Heart right ventricle (tissue), 16 donors: ENCODE results near the gene ANKH. TPM values are rescaled to one million over a fixed set of nuclear protein-coding genes. Genes with fewer than 3 reads are reported as not detected.

ENCODE experiments used
- ATAC-seq, 8 donors: fragments of 200-7000 bp; cut with Tn5 transposase; one replicate each; pipeline ENCODE4 v1.9.1; 2020; ENCODE audit warnings: mild to moderate bottlenecking in 8 of 8, moderate library complexity in 8 of 8, moderate number of reproducible peaks in 1 of 8
- DNase-seq, 2 donors: peaks; one replicate each; pipeline ENCODE4 v3.0.0-alpha.2; 2020
- H3K27ac ChIP-seq, 10 donors: fragments of 200-600 bp; sonication (generic) in 2 of 10; one replicate each; pipeline versions ENCODE4 v1.5.0 to v1.8.0; 2020 to 2022; ENCODE audit warnings: mild to moderate bottlenecking in 3 of 10
- H3K27me3 ChIP-seq, 7 donors: fragments of 200-600 bp; one replicate each; pipeline ENCODE4 v1.8.0; 2021 to 2022; ENCODE audit warnings: mild to moderate bottlenecking in 2 of 7
- H3K36me3 ChIP-seq, 9 donors: fragments of 200-600 bp; sonication (generic) in 1 of 9; one replicate each; pipeline versions ENCODE4 v1.5.0 to v1.8.0; 2020 to 2022; ENCODE audit warnings: mild to moderate bottlenecking in 2 of 9
- H3K4me1 ChIP-seq, 9 donors: fragments of 200-600 bp; sonication (generic) in 1 of 9; one replicate each; pipeline versions ENCODE4 v1.5.0 to v1.8.0; 2020 to 2022; ENCODE audit warnings: mild to moderate bottlenecking in 4 of 9
- H3K4me3 ChIP-seq, 10 donors: fragments of 200-600 bp; sonication (generic) in 2 of 10; one replicate each; pipeline versions ENCODE4 v1.5.0 to v1.8.0; 2020 to 2022; ENCODE audit warnings: mild to moderate bottlenecking in 7 of 10, moderate library complexity in 2 of 10
- H3K9me3 ChIP-seq, 11 donors: fragments of 200-600 bp in 10 of 11; sonication (generic) in 2 of 11; one replicate each; pipeline versions ENCODE4 v1.5.0 to v1.8.0; 2013 to 2022; ENCODE audit warnings: mild to moderate bottlenecking in 2 of 11, control low read depth in 1 of 11, moderate library complexity in 1 of 11
- WGBS, 2 donors: extraction: QIAGEN DNeasy Blood & Tissue Kit; methylation state at CpG; one replicate each; pipeline ENCODE4 v1.1.7; 2013; ENCODE audit warnings: inconsistent platforms in 1 of 2; 5-methylcytosine and 5-hydroxymethylcytosine counted together
- intact Hi-C, 10 donors: fragments of 100-400 bp; cut with DNase I; formaldehyde crosslinking; loops; one replicate each; pipeline versions ENCODE4 v1.11.1 to v1.14.2; 2022
- polyA plus RNA-seq, 2 donors: library from polyadenylated mRNA; stranded (reverse); fragments of 200-250 nt; gene quantifications; one replicate each; pipeline ENCODE4 v1.2.3, GENCODE V29; 2013
- total RNA-seq, 10 donors: library from RNA; stranded (reverse); fragmentation: NEBNext Ultra II Directional in 3 of 10; extraction: Animal tissue kit (Norgen Biotek cat#: 25700) in 3 of 10; gene quantifications; one replicate each; pipeline versions ENCODE4 v1.2.1 to v1.2.4, GENCODE V29; 2021 to 2023
- TF ChIP-seq, protein P1 (sequence below), 9 donors: fragments of 200-600 bp; sonication (generic) in 2 of 9; IDR thresholded peaks; one replicate each; pipeline versions ENCODE4 v1.5.0 to v1.8.0; 2021 to 2022; ENCODE audit warnings: antibody characterized with exemption in 9 of 9, mild to moderate bottlenecking in 5 of 9, moderate library complexity in 1 of 9
- donor health status: Arrhythmogenic right ventricular cardiomyopathy.
- donor health status: ischemic (EF 13 %, LVEDD 7.1; RV severe dilation, severe dysfunction).
- donor health status: healthy with polysubstance abuse.
- donor health status: DM: no; HTN: yes; CAD: no.
- donor health status: DM: no; HTN: no; CAD: no.
- donor health status: ischemic (EF 25% LVEDD 6.9; RV normal size, moderate dysfunction).
- donor health status: ischemic (EF 25% LVEDD 5.7; RV mildly dilated, moderate dysfunction).
- donor health status: healthy.
- donor health status: DM: yes; HTN: yes; CAD: no.
- donor health status: Ischemic cardiomyopathy.
- donor health status: ischemic (EF 35%, LVEDD 5.7; RV mildly dilated, moderate dysfunction).
- donor health status: nonischemic (EF 11% LVEDD 7.7; RV severe dilation, severe dysfunction).
- donor health status: DM: yes; HTN: yes; CAD: no.
- donor health status: PGD.
- donor health status: ischemic (EF 29% LVEDD 5.4; RV normal size, mild dysfunction).
- donor health status: nonischemic (EF 23%, LVEDD 6.1; RV moderate dilation, normal function).

ANKH gene
- total and polyA plus RNA-seq, 12 donors: 51.0 to 256 (median 192) TPM

DNA sequence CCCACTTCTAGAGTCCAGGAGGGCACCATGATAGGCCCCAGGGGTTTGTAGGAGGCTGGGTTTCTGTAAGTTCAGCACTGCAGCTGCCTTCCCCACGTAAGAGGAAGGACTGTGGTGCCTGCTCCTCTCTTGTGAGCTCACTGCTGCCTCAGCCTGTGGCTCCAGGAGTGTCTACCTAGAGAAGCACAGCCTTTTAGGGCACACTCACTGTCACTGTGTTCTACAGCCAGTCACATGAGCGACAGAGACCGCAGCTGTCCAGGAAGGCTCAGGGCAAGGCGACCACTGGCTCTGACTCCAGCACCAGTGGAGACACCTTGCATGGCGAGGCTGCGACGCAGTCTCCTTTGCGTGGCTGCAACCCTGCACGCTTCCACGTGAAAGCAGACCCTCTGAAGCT lies 134.3 kb downstream of the ANKH start:
- WGBS, 2 donors: 85% methylated on average over 10 of the region's 10 CpGs
- Histone ChIP-seq H3K4me1 (peaks cover 10 to 56% (median 31%) of the 10 kb centered on the region in 9 donors), H3K9me3 (no peaks in the 10 kb centered on the region), H3K27me3 (no peaks in the 10 kb centered on the region), H3K27ac (peak overlapping the region in 2 of 10 donors; percentile 9 to 33), H3K36me3 (peaks cover 0 to 88% (median 23%) of the 10 kb centered on the region in 9 donors), H3K4me3 (no peak overlapping the region)
- intact Hi-C loops: loop anchor here in 2 of 10 donors (10.0 kb wide), 2 partner anchors 128 to 138 kb away; partner anchors contain the start of gene ANKH (in 1 of the 2)
- ATAC-seq (peak in 5 of 8 donors; percentile 35 to 63 (median 50)), DNase-seq (no peak)
- TF ChIP-seq, protein P1, sequence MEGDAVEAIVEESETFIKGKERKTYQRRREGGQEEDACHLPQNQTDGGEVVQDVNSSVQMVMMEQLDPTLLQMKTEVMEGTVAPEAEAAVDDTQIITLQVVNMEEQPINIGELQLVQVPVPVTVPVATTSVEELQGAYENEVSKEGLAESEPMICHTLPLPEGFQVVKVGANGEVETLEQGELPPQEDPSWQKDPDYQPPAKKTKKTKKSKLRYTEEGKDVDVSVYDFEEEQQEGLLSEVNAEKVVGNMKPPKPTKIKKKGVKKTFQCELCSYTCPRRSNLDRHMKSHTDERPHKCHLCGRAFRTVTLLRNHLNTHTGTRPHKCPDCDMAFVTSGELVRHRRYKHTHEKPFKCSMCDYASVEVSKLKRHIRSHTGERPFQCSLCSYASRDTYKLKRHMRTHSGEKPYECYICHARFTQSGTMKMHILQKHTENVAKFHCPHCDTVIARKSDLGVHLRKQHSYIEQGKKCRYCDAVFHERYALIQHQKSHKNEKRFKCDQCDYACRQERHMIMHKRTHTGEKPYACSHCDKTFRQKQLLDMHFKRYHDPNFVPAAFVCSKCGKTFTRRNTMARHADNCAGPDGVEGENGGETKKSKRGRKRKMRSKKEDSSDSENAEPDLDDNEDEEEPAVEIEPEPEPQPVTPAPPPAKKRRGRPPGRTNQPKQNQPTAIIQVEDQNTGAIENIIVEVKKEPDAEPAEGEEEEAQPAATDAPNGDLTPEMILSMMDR (IDR thresholded peaks at IDR 0.05): no peak

DNA sequence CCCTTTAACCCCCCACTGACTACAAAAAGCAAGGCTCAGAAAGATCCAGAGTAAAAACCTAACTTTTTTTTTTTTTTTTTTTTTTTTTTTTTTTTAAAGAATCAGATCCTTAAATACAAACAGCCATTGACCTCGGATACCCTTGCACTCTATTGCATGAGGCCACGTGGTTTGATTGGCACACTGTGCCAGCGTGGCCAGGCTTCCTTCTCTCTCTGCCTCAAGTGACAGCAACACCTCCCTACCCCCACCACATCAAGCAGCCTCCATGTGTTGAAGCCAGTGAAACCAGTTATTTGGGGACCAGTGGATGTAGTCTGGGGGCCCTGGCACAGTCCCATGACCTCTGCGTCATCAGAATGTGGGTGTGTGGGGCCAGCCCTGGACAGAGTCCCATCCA lies 135.6 kb downstream of the ANKH start:
- Histone ChIP-seq H3K9me3 (no peaks in the 10 kb centered on the region), H3K4me3 (no peak overlapping the region), H3K36me3 (peaks cover 0 to 88% (median 18%) of the 10 kb centered on the region in 9 donors), H3K4me1 (peaks cover 10 to 50% (median 29%) of the 10 kb centered on the region in 9 donors), H3K27ac (peak overlapping the region in 3 of 10 donors; percentile 3 to 9 (median 3)), H3K27me3 (no peaks in the 10 kb centered on the region)
- 60 to 70% methylated on average over 4 of the region's 4 CpGs for WGBS, 2 donors
- intact Hi-C loops: loop anchor here in 2 of 10 donors (10.0 kb wide), 2 partner anchors 129 to 139 kb away; partner anchors contain the start of gene ANKH (in 1 of the 2)
- ATAC-seq (peak; percentile 64 to 82 (median 75)), DNase-seq (peak; percentile 36 to 37)
- TF ChIP-seq, protein P1 (IDR thresholded peaks at IDR 0.05): no peak

DNA sequence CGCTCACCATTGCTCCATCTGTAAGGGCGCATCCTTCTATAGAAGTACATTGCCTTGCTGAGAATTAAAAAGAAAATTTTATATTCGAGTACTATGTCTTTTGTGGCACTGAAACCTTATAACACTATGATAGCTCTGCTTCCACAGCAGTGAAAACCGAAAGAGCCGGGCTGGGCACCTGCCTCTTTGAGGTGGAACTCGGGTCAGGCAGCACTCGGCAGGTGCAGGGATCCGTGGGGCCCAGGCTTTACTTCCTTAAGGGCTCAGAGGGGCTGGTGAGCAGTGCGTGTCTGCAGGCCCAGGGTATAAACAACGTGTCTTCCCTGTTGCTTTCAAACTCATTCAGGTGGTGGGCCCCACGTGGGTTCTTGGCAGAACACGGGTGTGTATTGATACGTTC lies 137.2 kb downstream of the ANKH start:
- H3K27me3 ChIP-seq: no peaks in the 10 kb centered on the region
- peaks cover 0 to 92% (median 16%) of the 10 kb centered on the region in 9 donors for H3K36me3 ChIP-seq
- 93 to 96% methylated on average over 13 of the region's 13 CpGs for WGBS, 2 donors
- H3K27ac ChIP-seq: no peak overlapping the region
- DNase-seq: no peak
- no peaks in the 10 kb centered on the region for H3K9me3 ChIP-seq
- TF ChIP-seq, protein P1 (IDR thresholded peaks at IDR 0.05): no peak
- H3K4me3 ChIP-seq: no peak overlapping the region
- no peak for ATAC-seq
- H3K4me1 ChIP-seq: peaks cover 9 to 41% (median 17%) of the 10 kb centered on the region in 9 donors
- intact Hi-C loops: loop anchor here in 2 of 10 donors (10.0 kb wide), 2 partner anchors 130 to 140 kb away; partner anchors contain the start of gene ANKH (in 1 of the 2)

DNA sequence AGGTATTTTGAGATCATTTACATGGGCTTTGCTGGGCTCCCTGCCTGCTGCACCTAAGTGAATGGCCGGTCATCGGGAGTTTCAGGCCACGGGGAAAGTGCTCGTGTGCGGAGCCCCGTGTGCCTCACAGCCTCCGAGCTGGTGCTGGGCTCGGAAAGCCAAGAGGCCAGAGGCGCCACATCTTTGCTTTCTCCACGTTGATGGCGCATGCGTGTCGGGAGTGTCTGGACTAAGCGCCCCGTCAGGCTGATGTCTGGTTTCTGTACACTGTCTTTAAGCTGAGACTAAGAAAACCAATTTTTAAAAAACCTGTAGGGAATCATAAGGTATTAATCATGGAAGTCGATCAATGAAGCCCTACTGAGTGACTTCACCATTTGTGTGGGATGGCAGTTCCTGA lies 137.9 kb downstream of the ANKH start:
- intact Hi-C loops: loop anchor here in 2 of 10 donors (10.0 kb wide), 2 partner anchors 131 to 141 kb away; partner anchors contain the start of gene ANKH (in 1 of the 2)
- no peak for ATAC-seq
- H3K27ac ChIP-seq: no peak overlapping the region

More for the DNA sequence above, 137.9 kb downstream of the ANKH start:
- Histone ChIP-seq H3K36me3 (peaks cover 0 to 89% (median 16%) of the 10 kb centered on the region in 9 donors), H3K27me3 (no peaks in the 10 kb centered on the region), H3K9me3 (no peaks in the 10 kb centered on the region), H3K4me3 (no peak overlapping the region), H3K4me1 (peaks cover 5 to 39% (median 12%) of the 10 kb centered on the region in 9 donors)
- TF ChIP-seq, protein P1 (IDR thresholded peaks at IDR 0.05): no peak
- 95 to 97% methylated on average over 16 of the region's 16 CpGs for WGBS, 2 donors
- DNase-seq: no peak
